Erythroblast (primary cell): ENCODE results near the gene SNRK.

Source experiments
- GATA1 ChIP-seq: IDR thresholded peaks from 2 replicates; pipeline ENCODE4 v1.6.1; 2011; ENCODE audit warnings: low read depth, mild to moderate bottlenecking, control low read depth, low read length, moderate library complexity
- POLR2A ChIP-seq: IDR thresholded peaks from 2 replicates; pipeline ENCODE4 v1.6.1; 2011; ENCODE audit warnings: mild to moderate bottlenecking, low read length

- TF ChIP-seq POLR2A (no peak), GATA1 (no peak)
Measured at GRCh38 chr3:43390255-43390588, 103.9 kb downstream of the SNRK start.
